ENCODE data around the gene HDAC7.

Gene HDAC7

GRCh38 chr12:47805417-47805816 lies 14.3 kb downstream of the HDAC7 start:
- no peak for DNase-seq (ENCODE audit: extremely low read depth, insufficient read length)
- H3K36me3 ChIP-seq (ENCODE audit: control insufficient read depth, insufficient read depth, low read length): no peaks in the 10 kb centered on the region; the same call in none of the 2 replicates
- TF ChIP-seq CTCF (IDR thresholded peaks at IDR 0.05; ENCODE audit: insufficient read depth, low read length, poor library complexity, severe bottlenecking): no peak

DNA sequence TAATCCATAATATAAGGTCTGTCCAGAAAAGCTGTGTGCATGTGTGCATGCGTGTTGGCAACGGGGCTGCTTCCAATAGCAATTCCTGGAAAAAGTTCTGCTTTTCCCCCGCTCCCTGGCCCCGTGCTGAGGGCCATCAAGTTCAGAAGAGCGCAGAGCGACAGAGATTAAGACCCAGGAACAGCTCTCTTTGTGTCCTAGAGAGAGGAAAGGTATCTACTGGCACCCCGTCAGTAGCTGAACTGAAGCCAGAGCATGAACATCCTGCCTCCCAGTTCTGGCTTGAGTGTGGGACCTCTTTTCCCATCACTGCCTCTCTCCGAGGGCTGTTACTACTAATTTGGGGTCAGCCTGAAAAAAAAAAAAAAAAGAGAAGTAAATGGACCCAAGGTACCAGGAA lies 15.5 kb downstream of the HDAC7 start:
- no peak overlapping the region for H3K4me3 ChIP-seq (replicated peaks; ENCODE audit: low read depth, low read length)
- H3K27me3 ChIP-seq (replicated peaks; ENCODE audit: control insufficient read depth, insufficient read depth, low read length): no peaks in the 10 kb centered on the region
- no peak for TF ChIP-seq CTCF (IDR thresholded peaks at IDR 0.05; ENCODE audit: insufficient read depth, low read length, poor library complexity, severe bottlenecking)
- DNase-seq (ENCODE audit: extremely low read depth, insufficient read length): no peak
- no peaks in the 10 kb centered on the region; the same call in none of the 2 replicates for H3K36me3 ChIP-seq (ENCODE audit: control insufficient read depth, insufficient read depth, low read length)

More at GRCh38 chr12:47805417-47805816, 14.3 kb downstream of the HDAC7 start:
- Histone ChIP-seq H3K27me3 (replicated peaks; ENCODE audit: control insufficient read depth, insufficient read depth, low read length) (no peaks in the 10 kb centered on the region), H3K4me3 (replicated peaks; ENCODE audit: low read depth, low read length) (no peak overlapping the region)

DNA sequence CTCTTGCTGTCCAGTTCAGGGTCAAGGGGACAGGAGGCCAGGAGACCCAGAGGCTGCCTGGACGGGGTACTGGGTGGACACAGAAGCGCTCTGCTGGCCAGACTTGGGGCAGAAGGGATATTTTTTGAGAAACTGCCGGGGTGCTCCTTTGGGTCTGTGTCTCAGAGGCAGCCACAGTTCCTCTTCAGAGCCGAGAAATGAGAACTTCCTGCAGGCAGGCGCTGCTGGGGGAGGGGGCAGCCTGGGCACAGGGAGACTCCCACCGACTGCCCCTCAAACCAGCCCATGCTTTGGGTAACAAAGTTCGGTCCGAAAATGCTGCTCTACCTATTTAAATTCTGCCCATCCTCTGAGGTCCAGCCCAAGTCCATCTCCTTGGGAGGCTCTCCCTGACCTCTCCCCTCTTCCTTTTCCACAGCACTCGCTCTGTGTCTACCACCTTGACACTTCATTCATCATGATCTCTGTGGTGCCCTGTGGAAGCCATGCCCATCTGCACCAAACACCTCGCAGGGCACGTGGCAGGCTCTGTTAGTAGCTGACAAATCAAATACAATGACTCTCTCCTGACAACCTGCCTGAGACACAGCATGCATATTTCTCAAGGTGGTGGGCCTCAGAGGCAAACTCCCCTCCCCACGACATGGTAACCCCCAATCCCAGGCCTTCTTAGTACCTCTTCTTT lies 16.4 kb downstream of the HDAC7 start:
- H3K36me3 ChIP-seq (ENCODE audit: control insufficient read depth, insufficient read depth, low read length): no peaks in the 10 kb centered on the region; the same call in none of the 2 replicates
- no peaks in the 10 kb centered on the region for H3K27me3 ChIP-seq (replicated peaks; ENCODE audit: control insufficient read depth, insufficient read depth, low read length)
- DNase-seq (ENCODE audit: extremely low read depth, insufficient read length): no peak
- H3K4me3 ChIP-seq (replicated peaks; ENCODE audit: low read depth, low read length): no peak overlapping the region
- no peak for TF ChIP-seq CTCF (IDR thresholded peaks at IDR 0.05; ENCODE audit: insufficient read depth, low read length, poor library complexity, severe bottlenecking)

DNA sequence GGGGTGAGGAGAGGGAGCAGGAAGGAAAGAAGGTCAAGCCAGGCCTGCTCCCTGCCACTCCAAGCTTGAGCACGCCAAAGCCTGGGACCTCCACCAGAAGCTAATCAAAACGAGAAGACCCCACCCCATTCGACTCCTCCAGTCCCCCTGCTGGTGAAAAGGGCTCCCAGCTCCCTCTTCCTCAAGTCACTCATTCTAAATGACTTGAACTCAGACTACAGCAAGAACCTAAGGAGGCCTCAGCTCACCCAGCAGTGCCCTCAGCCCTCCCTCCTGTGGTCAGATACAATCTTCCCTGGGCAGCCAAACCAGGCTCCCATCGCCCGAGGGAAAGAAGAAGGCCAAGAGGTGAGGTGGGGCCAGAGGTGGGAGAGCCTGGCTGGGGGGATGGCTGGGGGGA lies 17.4 kb downstream of the HDAC7 start:
- no peak overlapping the region for H3K4me3 ChIP-seq (replicated peaks; ENCODE audit: low read depth, low read length)
- no peaks in the 10 kb centered on the region; the same call in 1 of the 2 replicates for H3K36me3 ChIP-seq (ENCODE audit: control insufficient read depth, insufficient read depth, low read length)
- no peak for DNase-seq (ENCODE audit: extremely low read depth, insufficient read length)
- H3K27me3 ChIP-seq (replicated peaks; ENCODE audit: control insufficient read depth, insufficient read depth, low read length): no peaks in the 10 kb centered on the region
- peak; percentile 42 for TF ChIP-seq CTCF (IDR thresholded peaks at IDR 0.05; ENCODE audit: insufficient read depth, low read length, poor library complexity, severe bottlenecking)

DNA sequence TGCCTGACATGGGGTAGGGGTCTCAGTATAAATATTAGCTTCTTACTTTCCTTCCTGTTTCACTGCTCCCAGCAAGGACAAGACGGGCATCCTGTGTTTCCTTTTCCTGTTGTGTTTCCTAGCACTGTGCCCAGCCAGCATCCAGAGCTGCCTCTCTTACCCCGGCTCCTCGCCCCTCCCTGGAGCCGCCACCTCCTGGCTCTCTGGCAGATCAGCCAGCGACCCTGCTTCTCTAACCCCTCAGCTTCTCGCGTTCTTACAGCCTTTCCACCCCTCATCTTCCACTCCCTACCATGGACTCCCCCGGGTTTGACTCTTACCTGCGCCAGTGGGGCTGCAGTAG lies 17.8 kb downstream of the HDAC7 start:
- TF ChIP-seq CTCF (IDR thresholded peaks at IDR 0.05; ENCODE audit: insufficient read depth, low read length, poor library complexity, severe bottlenecking): no peak
- Histone ChIP-seq H3K36me3 (ENCODE audit: control insufficient read depth, insufficient read depth, low read length) (peaks cover under 1% of the 10 kb centered on the region; the same call in 1 of the 2 replicates), H3K4me3 (replicated peaks; ENCODE audit: low read depth, low read length) (no peak overlapping the region), H3K27me3 (replicated peaks; ENCODE audit: control insufficient read depth, insufficient read depth, low read length) (no peaks in the 10 kb centered on the region)
- no peak for DNase-seq (ENCODE audit: extremely low read depth, insufficient read length)
